WI38 (cell line): ENCODE measurements around the gene SCAMP3.
"Not testable (repeated sequence)": the region's sequence is repeated elsewhere in the genome, so short reads cannot be mapped to it uniquely, and the experiment has no call there.

Experiments used
- H3K4me3 ChIP-seq: 2 replicates; pipeline ENCODE4 v1.5.1; 2011; ENCODE audit warnings: low read depth, mild to moderate bottlenecking, control low read depth, low read length
- TF ChIP-seq, protein P1 (sequence below): IDR thresholded peaks from 2 replicates; pipeline ENCODE4 v1.5.1; 2012; ENCODE audit warnings: low read depth, mild to moderate bottlenecking, control low read depth, low read length

Gene SCAMP3

DNA sequence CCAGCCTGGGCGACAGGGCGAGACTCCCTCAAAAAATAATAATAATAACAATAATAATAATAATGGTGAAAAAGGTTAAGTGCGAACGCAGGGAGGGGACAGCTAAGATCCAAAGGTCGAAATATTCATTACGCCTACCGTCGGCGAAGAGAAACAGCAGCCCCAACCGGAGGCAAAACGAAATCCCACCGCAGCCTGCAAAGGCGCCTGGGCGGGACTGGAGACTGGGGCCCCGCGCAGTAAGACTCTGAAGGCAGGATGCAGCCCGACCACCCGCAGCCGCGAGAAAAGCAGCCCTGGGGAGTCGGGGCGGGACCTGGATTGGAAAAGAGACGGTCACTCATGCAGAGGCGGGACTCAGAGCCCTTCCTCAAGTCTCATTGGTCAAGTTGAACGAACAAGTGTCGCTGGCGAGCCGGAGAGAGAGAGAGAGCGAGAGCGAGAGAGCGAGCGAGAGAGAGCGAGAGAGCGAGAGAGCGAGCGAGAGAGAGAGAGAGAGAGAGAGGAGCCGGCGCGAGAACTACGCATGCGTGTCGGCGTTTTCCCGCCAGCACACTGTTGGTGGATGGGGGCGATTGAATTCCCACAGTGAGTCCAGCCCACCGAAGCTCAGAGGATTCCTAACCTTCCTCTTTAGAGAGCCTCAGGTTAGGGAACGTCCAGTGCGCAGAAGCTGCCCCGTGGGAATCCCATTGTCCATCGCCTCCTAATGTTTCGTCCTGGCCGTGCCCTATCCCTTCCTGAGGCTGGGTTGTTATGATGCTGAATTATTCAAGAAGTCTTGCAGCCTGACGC lies 17.6 kb downstream of the SCAMP3 start:
- peak overlapping the region; percentile 73 for H3K4me3 ChIP-seq
- TF ChIP-seq, protein P1, sequence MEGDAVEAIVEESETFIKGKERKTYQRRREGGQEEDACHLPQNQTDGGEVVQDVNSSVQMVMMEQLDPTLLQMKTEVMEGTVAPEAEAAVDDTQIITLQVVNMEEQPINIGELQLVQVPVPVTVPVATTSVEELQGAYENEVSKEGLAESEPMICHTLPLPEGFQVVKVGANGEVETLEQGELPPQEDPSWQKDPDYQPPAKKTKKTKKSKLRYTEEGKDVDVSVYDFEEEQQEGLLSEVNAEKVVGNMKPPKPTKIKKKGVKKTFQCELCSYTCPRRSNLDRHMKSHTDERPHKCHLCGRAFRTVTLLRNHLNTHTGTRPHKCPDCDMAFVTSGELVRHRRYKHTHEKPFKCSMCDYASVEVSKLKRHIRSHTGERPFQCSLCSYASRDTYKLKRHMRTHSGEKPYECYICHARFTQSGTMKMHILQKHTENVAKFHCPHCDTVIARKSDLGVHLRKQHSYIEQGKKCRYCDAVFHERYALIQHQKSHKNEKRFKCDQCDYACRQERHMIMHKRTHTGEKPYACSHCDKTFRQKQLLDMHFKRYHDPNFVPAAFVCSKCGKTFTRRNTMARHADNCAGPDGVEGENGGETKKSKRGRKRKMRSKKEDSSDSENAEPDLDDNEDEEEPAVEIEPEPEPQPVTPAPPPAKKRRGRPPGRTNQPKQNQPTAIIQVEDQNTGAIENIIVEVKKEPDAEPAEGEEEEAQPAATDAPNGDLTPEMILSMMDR: no peak

DNA sequence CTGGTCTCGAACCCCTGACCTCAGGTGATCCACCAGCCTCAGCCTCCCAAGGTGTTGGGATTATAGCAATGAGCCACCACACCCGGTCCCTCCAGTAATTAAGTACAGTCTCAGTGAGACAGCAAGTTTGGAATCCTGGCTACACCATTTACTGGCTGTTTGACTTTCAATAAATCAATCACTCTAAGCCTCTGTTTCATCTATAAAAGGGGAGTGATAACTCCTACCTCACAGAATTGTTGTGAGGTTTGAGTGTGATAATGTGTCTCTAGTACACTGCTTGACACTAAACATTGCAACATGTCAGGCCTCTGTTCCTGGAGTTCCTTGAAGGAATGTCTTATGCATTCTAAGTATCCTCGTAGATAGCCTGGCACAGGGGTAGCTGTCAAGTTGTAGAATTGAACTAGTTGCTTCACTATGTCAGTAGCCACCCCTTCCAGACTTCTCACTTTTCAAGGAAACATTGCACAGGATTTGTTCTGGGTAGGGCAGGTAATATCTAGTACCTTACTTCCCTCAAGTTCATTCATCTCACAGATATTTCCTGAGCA lies 19.3 kb downstream of the SCAMP3 start:
- H3K4me3 ChIP-seq: peak overlapping the region; percentile 73
- TF ChIP-seq, protein P1: no peak

DNA sequence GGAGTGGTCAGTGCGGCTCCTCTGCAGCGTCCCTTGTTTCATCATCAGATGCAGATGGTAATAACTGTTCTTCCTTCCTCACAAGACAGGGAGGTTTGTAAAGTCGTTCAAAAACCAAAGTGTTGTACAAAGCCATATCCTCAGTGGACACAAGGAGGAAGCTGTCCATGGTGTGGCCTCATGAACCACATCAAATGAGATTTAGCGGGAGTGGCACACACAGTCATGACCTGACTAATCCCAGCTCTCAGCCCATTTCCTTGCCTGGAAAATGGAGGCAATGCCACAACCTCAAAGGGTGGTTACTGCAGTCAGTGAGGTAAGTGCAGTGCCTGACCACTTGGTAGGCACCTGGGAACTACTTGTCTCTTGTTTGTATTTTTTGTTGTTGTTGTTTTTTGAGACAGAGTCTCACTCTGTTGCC lies 20.3 kb downstream of the SCAMP3 start:
- TF ChIP-seq, protein P1: no peak
- no peak overlapping the region for H3K4me3 ChIP-seq

DNA sequence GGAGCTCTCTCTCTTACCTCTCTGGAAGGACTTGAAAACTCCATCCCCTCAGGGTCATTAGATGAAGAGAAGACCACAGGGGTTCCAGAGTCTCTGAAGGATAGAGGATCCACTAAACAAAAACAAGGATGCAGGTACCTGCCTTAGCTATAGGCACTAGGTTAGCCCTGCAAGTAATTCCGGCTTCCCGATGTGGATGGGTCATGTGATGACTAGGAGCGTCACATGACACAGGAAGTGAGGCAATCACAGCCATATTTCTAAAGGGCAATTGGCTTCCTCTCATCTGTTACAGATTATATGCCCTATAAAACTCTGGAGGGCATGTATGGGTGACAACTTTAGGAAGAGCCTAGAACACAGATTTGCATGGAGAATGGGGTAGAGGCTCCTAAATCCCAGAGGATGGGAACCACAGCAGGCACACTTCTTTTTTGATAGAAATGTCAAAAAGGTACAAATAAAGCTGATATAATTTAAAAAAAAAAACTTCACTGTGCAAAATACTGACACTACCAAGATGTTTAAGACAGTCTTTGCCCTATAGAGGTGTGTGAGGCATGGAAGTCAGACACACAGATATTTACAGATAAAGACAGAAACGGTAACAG lies 21.0 kb downstream of the SCAMP3 start:
- TF ChIP-seq, protein P1: no peak
- peak overlapping the region; percentile 59 for H3K4me3 ChIP-seq

DNA sequence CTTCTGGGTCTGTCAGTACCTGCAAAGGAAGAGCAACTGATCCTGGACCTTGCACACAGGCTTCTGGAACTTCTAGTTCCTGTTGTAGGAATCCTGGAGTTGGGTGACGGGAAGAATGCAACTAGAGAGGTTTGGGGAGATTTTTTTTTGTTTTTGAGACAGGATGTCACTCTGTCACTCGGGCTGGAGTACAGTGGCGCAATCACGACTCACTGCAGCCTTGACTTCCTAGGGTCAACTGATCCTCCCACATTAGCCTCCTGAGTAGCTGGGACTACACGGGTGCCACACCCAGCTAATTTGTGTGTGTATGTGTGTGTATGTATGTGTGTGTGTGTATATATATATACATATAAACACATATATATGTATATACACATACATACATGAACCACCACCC lies 25.7 kb downstream of the SCAMP3 start:
- H3K4me3 ChIP-seq: no peak overlapping the region
- TF ChIP-seq, protein P1: no peak

DNA sequence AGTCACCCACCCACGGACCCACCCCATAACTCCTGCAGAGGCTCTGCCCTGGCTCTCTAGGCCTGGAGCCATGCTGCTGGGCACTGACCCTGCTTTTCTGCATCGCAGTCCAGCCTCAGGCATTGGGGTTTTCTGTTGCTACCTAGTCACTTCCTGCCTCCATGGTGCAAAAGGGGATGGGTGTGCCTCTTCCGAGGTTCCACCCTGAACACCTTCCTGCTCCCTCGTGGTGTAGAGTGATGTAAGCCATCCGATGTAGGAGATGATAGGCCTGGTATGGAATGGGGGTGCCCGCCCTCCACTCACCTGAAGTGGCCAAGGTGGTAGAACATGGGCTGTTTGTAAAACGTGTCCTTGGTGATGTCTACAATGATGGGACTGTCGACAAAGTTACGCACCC lies 26.8 kb downstream of the SCAMP3 start:
- H3K4me3 ChIP-seq: not testable (repeated sequence)

DNA sequence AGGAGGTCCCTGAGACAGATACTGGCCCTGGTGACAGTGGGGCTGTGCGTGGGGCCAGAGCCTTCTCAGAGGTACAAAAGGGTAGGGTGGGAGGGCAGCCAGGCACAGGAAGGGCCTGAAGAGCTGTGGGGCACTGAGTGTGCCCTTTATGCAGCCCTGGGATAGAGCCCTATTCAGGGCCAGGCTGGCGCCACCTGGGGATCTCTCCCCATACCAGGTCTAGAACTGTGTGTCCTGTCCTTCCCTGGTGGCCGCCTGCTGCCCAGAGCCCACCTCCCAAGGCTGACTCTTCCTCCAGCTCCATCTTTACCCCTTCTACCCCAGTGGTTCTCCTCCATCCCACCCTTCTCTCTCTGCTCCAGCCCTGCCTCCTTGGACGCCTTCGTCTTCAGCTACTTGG lies 28.7 kb downstream of the SCAMP3 start:
- not testable (repeated sequence) for H3K4me3 ChIP-seq

- not testable (repeated sequence) for H3K4me3 ChIP-seq
Measured at GRCh38 chr1:155232001-155232978, 29.9 kb downstream of the SCAMP3 start.

DNA sequence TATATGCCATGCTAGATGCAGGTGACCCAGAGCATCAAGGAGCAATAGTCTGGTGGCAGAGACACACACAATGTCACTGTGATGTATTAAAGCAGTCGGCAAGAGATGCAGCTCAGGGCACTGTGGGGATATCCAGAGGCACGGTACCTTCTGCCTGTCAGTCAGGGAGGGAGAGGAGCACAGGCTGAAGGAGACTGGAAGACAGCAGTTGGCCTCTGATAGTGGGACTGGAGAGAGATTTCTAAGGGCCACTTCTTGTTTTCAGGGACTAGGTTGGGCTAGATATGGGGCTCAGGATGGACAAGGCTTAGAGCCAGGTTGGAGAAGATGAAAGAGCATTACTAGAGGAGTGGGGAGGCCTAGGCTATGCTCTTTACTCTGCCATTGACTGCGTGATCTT lies 30.9 kb downstream of the SCAMP3 start:
- H3K4me3 ChIP-seq: not testable (repeated sequence)
